OCI-LY7 (cell line): ENCODE measurements around the gene RAB40C. TPM values are rescaled to one million over a fixed set of nuclear protein-coding genes. Genes with fewer than 3 reads are reported as not detected.

Source experiments
- BruUV-seq: library from RNA; stranded (reverse); fragments of 400-500 nt; replicated peaks from 2 replicates; lab custom pipeline; 2021; lab: Mats Ljungman, UMichigan
- CTCF ChIA-PET: fragments of 300-600 bp; sonication (Branson Sonifier 250); formaldehyde crosslinking; loops from one replicate; lab custom pipeline; 2022; ENCODE audit warnings: antibody characterized with exemption; ENCODE audit not compliant: unreplicated experiment; lab: Charles Lee
- POLR2A ChIA-PET: fragments of 300-600 bp; sonication (Branson Sonifier 250); formaldehyde crosslinking; loops from one replicate; lab custom pipeline; 2022; ENCODE audit warnings: antibody characterized with exemption; lab: Charles Lee
- DNase-seq: peaks from one replicate; pipeline ENCODE4 v3.0.0-alpha.2; 2015; ENCODE audit warnings: low spot score
- H2AFZ ChIP-seq: fragments of 200-600 bp; sonication (generic), shearing (Covaris generic); 2 replicates; pipeline ENCODE4 v1.6.1; 2014; ENCODE audit warnings: mild to moderate bottlenecking, antibody characterized with exemption, low read length, moderate library complexity
- H3K27ac ChIP-seq: fragments of 200-600 bp; sonication (generic); 2 replicates; pipeline ENCODE4 v1.5.1; 2014; ENCODE audit warnings: mixed run types, low read depth, mild to moderate bottlenecking, moderate library complexity, low read length, inconsistent platforms; ENCODE audit not compliant: poor library complexity, severe bottlenecking
- H3K36me3 ChIP-seq: fragments of 200-600 bp; sonication (generic); 2 replicates; pipeline ENCODE4 v1.6.1; 2014; ENCODE audit warnings: mild to moderate bottlenecking, antibody characterized with exemption, low read length, moderate library complexity, mixed read lengths; ENCODE audit not compliant: insufficient read depth
- H3K4me1 ChIP-seq: fragments of 200-600 bp; sonication (generic); 2 replicates; pipeline ENCODE4 v1.5.1; 2014; ENCODE audit warnings: mild to moderate bottlenecking, low read length; ENCODE audit not compliant: insufficient read depth, poor library complexity, severe bottlenecking
- H3K4me2 ChIP-seq: fragments of 200-600 bp; sonication (generic); 2 replicates; pipeline ENCODE4 v1.6.1; 2014; ENCODE audit warnings: mild to moderate bottlenecking, low read length
- H3K4me3 ChIP-seq: fragments of 200-600 bp; sonication (generic); 2 replicates; pipeline ENCODE4 v1.5.1; 2014; ENCODE audit warnings: mild to moderate bottlenecking, low read depth, low read length; ENCODE audit not compliant: poor library complexity, severe bottlenecking
- H3K79me2 ChIP-seq: fragments of 200-600 bp; sonication (generic); 2 replicates; pipeline ENCODE4 v1.6.1; 2016; ENCODE audit warnings: low read depth, mild to moderate bottlenecking, low read length, moderate library complexity, mixed read lengths; ENCODE audit not compliant: insufficient read depth
- H3K9me2 ChIP-seq: fragments of 200-600 bp; sonication (generic); 2 replicates; pipeline ENCODE4 v1.6.1; 2016; ENCODE audit warnings: mild to moderate bottlenecking, low read length, mixed read lengths; ENCODE audit not compliant: insufficient read depth
- H3K9me3 ChIP-seq: fragments of 200-600 bp; sonication (generic); 2 replicates; pipeline ENCODE4 v1.6.1; 2014; ENCODE audit warnings: mild to moderate bottlenecking, mixed run types, low read length, mixed read lengths
- H4K20me1 ChIP-seq: fragments of 200-600 bp; sonication (generic); 2 replicates; pipeline ENCODE4 v1.6.1; 2014; ENCODE audit warnings: mild to moderate bottlenecking, antibody characterized with exemption, low read length, moderate library complexity, mixed read lengths; ENCODE audit not compliant: insufficient read depth
- EZH2phosphoT487 ChIP-seq: fragments of 200-600 bp; sonication (generic); IDR thresholded peaks from 2 replicates; pipeline ENCODE4 v1.6.1; 2018; ENCODE audit warnings: low read depth, borderline replicate concordance, mild to moderate bottlenecking, mixed run types, antibody characterized with exemption, low read length, moderate library complexity, mixed read lengths
- intact Hi-C: fragments of 100-400 bp; cut with micrococcal nuclease; formaldehyde crosslinking; loops from one replicate; pipeline ENCODE4 v1.10.0; 2022; ENCODE audit not compliant: unreplicated experiment
- total RNA-seq, 2 experiments: library from RNA; depleted of rRNA in 1 of 2; stranded (reverse); fragments of >200 nt in 1 of 2; shearing (Covaris generic) in 1 of 2; gene quantifications; 2 replicates each; pipeline ENCODE4 v1.2.3, GENCODE V29; 2014 to 2022
- TF ChIP-seq, protein P1 (sequence below): fragments of 200-600 bp; sonication (generic); conservative IDR thresholded peaks from 2 replicates; pipeline ENCODE4 v1.5.1; 2014; ENCODE audit warnings: mild to moderate bottlenecking, antibody characterized with exemption, low read length, moderate library complexity, mixed read lengths

Gene RAB40C
- total RNA-seq, 2 experiments from 2014 or later: 19.3 to 20.9 TPM

DNA sequence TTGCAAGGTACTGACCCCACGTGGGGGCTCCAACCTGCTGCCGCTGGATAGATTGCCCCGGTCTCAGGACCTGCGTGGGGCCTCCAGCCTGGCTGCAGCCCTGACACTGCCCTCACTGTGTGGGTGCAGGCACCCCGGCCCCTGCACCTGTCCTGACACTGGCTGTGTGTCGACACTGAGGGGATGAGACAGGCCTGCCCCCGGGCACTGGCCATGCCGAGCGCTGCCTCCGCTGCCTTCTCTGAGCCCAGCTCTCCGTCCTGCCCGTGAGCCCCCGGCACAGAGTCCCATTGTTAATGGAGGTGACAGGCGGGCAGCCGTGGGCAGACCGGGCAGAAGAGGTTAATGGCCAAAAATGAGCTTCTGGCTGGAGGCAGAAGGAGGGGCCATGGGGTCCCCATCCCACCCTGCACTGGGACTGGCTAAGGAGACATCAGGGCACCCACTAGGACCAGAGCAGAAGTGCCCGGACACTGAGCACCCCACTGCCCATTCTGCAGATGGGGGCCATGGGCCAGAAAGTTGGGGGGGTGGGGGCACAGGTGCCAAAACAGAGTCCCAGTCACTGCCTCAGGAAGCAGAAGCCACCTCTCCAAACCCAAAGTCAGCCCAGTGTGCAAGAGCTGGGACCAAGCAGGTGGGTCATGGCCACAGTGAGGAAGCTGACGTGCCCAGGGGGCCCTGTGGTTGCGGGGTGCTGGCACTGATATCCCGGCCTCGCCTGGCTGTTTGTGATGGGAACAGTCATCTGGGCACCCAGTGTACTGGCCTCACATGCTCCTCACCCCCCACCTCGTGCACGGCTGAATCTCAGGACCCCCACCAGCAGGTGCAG lies 32.2 kb upstream of the RAB40C start:
- no TSS peak for BruUV-seq
- ChIA-PET CTCF (no interaction called here), POLR2A (no interaction called here)
- intact Hi-C loops: no loop called here
- H2AFZ ChIP-seq: no peak overlapping the region
- H3K4me2 ChIP-seq: no peak overlapping the region
- no peaks in the 10 kb centered on the region for H3K36me3 ChIP-seq
- H4K20me1 ChIP-seq: no peaks in the 10 kb centered on the region
- no peaks in the 10 kb centered on the region for H3K9me3 ChIP-seq
- H3K79me2 ChIP-seq: no peaks in the 10 kb centered on the region
- H3K9me2 ChIP-seq: no peaks in the 10 kb centered on the region
- DNase-seq: no peak
- TF ChIP-seq EZH2phosphoT487: no peak
- TF ChIP-seq, protein P1, sequence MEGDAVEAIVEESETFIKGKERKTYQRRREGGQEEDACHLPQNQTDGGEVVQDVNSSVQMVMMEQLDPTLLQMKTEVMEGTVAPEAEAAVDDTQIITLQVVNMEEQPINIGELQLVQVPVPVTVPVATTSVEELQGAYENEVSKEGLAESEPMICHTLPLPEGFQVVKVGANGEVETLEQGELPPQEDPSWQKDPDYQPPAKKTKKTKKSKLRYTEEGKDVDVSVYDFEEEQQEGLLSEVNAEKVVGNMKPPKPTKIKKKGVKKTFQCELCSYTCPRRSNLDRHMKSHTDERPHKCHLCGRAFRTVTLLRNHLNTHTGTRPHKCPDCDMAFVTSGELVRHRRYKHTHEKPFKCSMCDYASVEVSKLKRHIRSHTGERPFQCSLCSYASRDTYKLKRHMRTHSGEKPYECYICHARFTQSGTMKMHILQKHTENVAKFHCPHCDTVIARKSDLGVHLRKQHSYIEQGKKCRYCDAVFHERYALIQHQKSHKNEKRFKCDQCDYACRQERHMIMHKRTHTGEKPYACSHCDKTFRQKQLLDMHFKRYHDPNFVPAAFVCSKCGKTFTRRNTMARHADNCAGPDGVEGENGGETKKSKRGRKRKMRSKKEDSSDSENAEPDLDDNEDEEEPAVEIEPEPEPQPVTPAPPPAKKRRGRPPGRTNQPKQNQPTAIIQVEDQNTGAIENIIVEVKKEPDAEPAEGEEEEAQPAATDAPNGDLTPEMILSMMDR: no peak
- no peak overlapping the region for H3K27ac ChIP-seq
- no peak overlapping the region for H3K4me3 ChIP-seq
- H3K4me1 ChIP-seq: no peaks in the 10 kb centered on the region

DNA sequence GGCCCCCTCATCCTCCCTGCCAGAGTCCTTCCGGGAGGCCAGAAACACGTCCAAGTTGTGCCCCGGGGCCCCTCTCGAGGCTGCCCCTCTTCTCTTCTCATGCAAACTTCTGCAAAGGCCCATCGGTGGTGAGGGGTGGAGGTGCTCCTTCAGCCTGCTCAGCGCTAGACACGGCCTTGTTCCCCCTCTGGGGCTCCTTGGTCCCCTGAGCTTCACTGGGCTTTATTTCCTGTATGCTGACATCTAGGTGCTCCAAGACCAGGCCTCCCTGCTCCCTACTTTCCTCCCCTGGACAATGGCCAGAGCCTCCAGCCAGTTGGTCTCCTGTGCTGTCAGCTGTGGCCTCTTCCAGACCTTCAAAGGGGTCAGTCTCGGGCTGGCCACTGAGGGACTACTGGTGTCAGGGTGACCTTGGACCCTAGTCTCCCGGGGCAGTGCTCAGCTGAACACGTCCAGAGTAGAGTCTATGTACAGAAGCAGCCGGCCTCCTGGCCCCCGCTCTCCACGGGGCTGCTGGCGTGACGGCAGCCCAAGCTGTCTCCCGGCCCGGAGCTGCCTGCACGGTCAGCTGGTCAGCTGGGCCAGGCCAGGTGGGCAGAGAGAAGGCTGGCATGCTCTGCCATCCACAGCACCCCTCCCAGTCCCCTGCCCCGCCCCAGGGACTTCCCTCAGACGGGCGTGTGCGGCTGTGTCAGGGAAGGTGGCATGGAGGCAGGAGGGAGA lies 31.4 kb upstream of the RAB40C start:
- ChIA-PET POLR2A (no interaction called here), CTCF (no interaction called here)
- no TSS peak for BruUV-seq
- TF ChIP-seq EZH2phosphoT487: no peak
- TF ChIP-seq, protein P1: no peak
- Histone ChIP-seq H3K79me2 (no peaks in the 10 kb centered on the region), H3K9me2 (no peaks in the 10 kb centered on the region), H3K4me1 (no peaks in the 10 kb centered on the region), H3K4me2 (no peak overlapping the region), H2AFZ (no peak overlapping the region), H3K9me3 (no peaks in the 10 kb centered on the region), H3K27ac (no peak overlapping the region), H3K4me3 (no peak overlapping the region), H4K20me1 (no peaks in the 10 kb centered on the region), H3K36me3 (no peaks in the 10 kb centered on the region)
- no peak for DNase-seq
- intact Hi-C loops: no loop called here

DNA sequence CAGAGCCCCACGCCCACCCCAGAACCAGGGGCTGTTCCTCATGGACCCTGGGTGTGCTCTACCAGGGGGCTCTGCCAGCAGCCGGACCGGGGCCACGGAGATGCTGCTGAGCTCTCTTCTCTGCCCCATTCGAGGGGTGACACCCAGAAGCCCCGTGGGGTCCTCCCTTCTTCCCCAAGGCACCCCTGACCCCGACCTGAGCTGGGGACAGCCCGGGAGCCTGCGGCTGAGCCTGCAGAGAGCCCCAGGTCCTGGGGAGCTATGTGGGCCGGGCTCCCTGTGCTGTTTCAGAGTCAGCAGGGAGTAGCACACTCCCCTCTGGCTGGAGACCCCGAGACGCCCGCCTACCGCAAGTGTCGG lies 30.9 kb upstream of the RAB40C start:
- H3K79me2 ChIP-seq: no peaks in the 10 kb centered on the region
- H3K4me2 ChIP-seq: no peak overlapping the region
- no peak for TF ChIP-seq EZH2phosphoT487
- TF ChIP-seq, protein P1: no peak
- H4K20me1 ChIP-seq: no peaks in the 10 kb centered on the region
- no peak overlapping the region for H3K4me3 ChIP-seq
- H3K4me1 ChIP-seq: no peaks in the 10 kb centered on the region
- H2AFZ ChIP-seq: no peak overlapping the region
- H3K9me2 ChIP-seq: no peaks in the 10 kb centered on the region
- H3K27ac ChIP-seq: no peak overlapping the region
- BruUV-seq: no TSS peak
- ChIA-PET CTCF (no interaction called here), POLR2A (no interaction called here)
- H3K9me3 ChIP-seq: no peaks in the 10 kb centered on the region
- no peak for DNase-seq
- no peaks in the 10 kb centered on the region for H3K36me3 ChIP-seq
- intact Hi-C loops: no loop called here
